IPS-11a (cell line): Measurements from ENCODE around the gene MAFG.
A peak's percentile ranks its signal among the peaks of the same experiment; 100 is the strongest.

Experiments used
- H3K4me3 ChIP-seq: one replicate; pipeline ENCODE4 v1.5.1; 2013; ENCODE audit warnings: low read depth, low read length, control low read depth

The MAFG gene

DNA sequence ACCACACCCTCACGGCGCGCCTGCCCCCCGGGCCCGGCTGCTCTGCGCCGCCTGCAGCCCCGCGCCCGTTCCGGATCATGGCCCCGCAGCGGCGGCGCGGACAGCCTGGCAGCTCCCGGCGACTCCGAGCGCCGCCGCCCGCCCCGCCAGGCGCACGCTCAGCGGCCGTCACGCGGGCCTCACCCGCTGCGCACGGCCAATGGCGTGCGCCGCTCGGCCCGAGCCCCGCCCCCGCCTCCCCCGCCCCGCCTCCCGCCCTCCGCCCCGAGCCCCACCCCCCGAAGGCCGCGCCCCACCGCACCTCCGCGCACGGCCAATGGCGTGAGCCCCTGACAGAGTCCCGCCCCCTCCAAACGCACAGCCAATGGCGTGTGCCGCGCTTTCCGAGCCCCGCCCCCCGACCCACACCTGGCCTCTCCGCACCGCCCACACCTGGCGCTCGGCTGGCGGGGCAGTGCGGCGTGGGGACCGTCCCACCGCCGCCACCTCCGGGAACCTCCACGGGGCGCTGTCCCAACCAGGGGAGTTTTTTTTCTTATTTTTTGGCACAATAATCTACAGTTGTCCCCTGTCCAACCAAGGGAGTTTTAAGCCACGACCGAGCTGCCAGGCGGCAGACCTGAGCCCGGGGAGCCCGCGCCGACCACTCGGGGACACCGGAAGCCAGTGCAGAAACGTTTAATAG is 16.1 kb downstream of the MAFG start, which contains the start of gene PCYT2:
Gene PCYT2 (minus strand): TSS at position 123 of the 685 bp plus-strand sequence. CDS start 44 bp downstream, at position 79.
- peak within 1 kb of the TSS; percentile 66 for H3K4me3 ChIP-seq

DNA sequence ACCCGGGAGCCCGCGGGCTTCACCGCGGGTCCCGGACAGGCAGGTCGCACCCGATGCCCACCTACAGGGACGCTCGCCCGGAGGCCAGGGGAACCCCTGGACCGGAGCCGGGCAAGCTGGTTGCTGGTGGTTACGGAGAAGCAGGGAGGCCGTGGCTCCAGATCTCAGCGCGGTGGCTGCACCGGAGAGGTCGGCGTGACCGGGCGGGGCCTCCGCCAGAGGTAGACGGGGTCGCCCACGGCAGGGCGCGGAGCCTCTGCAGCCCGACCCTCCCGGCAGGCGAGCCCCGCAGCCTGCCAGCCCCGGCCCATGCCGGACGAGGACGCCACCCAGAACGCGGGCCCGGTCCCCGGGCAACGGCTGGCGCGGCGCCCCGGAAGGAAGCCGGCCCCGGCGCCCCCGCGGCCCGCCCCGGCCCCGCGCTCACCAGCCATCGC is 16.7 kb downstream of the MAFG start:
- H3K4me3 ChIP-seq: peak overlapping the region; percentile 66

- H3K4me3 ChIP-seq: peak overlapping the region; percentile 66
These were observed 17.3 kb downstream of the MAFG start for GRCh38 chr17:81909966-81910839.

DNA sequence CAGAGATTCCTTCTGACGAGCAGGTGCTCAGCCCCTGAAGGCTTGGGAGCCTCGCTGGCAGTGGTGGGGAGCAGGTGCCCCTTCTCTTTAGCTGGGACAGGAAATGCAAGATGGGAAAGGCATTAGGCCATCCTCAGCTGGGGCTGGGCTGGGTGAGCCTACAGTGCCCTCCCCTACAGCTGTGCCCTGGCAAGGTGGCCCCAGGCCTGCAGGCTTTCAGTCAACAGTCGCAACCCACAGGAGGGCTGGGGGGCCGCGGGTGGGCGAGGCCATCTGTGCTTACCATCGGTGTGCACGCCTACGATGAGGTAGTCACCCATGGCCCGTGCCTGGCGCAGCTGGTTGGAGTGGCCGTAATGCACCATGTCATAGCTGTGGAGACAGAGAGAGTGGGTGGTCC is 18.3 kb downstream of the MAFG start:
- H3K4me3 ChIP-seq: no peak overlapping the region

- no peak overlapping the region for H3K4me3 ChIP-seq
These were observed 18.7 kb downstream of the MAFG start for GRCh38 chr17:81908793-81909192.

- H3K4me3 ChIP-seq: no peak overlapping the region
These were observed 20.1 kb downstream of the MAFG start for GRCh38 chr17:81907219-81908145.

DNA sequence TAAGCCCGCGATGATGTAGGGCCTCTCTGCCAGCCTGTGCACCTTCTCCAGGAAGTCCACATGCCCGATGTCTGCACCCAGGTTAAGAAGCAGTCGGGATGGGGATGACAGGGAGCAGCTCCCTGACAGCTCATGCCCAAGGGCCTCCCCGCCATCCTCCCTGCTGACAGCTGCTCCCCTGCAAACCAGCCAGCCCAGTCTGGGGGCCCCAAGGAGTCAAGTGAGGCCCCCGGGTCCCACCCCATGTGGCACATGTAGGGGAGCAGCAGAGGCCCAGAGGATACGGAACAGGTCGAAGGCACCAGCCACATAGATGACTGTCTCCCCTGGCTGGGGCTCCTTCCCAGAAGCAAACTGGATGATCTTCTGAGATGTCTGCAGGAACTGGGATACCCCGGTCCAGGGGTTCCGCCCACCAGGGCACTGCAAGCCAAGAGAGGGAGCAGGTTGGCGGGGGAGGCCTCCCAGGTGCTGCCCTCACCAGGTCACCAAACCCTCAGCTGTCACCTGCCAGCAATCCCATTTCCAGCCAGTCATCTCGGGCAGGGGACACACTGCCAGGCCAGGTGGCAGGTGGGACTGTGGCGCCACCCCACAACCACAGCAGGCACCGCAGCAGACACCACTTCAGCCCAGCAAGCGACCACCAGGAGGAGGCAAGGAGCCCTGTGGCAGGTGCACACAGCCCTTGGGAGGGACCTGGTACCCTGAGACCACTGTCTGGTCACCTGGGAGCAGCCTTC is 20.9 kb downstream of the MAFG start:
- H3K4me3 ChIP-seq: no peak overlapping the region

- H3K4me3 ChIP-seq: no peak overlapping the region
These were observed 21.5 kb downstream of the MAFG start for GRCh38 chr17:81905993-81906392.

DNA sequence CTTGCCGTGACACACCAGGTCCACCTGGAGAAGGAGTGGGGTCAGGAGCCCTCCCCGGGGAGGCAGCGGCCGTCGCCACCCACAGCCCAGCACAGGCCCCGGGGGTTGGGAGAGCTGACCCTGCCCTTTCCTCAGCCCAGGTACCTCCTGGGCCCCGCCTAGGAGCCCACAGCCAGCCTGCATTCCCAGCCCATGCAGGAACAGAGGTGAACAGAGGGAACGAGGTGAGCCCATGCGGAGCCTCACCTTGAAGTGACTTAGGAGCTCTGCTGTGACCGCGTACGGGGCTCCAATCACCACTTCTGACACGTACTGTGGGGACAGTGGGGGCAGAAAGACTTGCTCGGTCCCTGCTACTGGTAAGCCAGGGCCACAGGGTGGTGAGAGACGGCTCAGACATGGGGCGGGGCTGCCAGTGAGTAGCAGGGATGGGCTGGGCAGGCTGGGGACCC is 22.1 kb downstream of the MAFG start:
- no peak overlapping the region for H3K4me3 ChIP-seq

DNA sequence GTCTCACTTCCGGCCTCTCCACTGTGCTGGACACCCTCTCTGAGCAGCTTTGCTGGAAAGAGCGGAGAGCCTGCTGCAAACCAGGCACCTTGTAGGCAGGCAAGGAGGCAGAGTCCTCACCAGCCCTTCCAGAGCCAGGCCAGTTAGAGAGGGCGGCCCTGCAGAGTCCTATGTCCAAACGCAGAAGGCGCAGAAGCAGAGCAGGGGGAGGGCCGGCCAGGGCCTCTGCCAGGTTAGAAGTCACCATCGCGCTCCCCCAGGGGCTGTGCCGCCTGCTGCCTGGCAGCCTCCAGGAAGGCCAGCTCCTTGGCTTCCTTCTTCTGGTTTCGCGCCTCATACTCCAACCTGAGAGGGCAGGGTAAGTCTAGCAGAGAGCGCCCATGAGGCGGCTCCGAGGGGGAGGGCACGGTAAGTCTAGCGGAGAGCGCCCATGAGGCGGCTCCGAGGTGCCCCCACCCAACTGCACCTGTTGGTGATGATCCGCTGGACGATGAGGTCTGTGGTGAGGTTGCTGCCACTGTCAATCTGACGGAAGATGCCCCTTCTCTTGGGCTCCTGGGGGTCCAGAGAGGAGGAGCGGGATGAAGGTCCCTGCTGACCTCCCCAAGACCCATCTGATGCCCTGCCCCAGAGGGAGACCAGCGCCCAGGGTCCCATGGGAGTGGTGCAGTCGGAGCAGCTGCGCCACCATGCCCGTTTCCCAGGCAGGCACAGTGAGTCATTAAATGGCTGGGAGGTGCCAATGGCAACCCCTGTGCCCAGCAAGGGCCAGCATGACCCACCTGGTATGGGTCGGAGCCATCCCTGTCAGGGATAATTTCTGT is 22.7 kb downstream of the MAFG start:
- H3K4me3 ChIP-seq: no peak overlapping the region

DNA sequence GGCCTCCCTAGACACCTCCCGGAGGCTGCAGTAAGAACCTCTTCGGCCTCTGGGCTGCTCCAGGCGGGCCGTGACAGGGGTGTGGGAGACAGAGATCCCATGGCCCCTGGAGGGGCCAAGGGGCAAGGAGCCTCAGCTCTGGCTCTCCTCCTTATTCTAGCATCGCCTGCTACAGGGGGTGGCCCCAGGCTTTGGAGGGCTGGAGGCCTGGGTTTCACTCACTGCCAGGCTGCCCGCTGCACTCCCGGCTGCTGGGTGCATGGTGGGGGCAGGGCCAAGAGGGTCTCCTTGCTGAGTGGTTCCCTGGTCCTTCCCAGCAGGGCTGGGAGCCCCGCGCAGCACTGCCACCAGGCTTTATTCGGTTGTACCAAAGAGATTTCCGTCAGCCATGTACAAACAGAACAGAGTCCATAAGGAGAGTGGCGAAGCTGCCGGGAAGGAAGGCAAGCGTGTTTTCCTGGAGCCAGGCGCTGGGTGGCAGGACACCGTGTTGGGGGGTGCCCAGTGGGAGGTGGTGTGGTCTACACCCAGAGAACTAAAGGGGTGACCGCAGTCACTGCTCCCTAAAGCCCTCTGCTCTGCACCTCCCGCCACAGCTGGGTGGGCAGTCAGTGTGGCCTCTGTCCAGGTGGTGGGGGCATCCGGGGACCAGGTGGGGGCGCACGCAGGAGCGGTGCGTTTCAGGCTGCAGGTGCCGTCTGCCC is 23.5 kb downstream of the MAFG start:
- no peak overlapping the region for H3K4me3 ChIP-seq

DNA sequence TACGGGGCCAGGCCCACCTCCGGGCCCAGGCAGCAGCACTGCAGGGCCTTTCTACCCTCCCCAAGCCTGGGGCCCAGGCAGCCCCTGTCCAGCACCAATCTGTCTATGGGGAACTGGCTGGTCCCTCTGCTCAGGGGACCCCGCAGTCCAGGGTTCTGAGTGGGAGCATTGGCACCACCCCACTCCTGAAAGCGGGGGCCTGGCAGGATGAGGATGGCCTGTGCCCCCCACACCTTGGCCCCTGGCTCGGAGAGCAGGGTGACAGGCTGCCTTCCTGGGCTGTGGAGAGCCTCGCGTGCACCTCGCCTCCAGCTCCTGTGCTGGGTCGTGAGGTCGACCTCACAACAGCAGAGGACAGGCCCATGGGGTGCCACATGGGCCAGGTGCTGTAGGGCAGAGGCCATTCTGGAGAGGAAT is 24.1 kb downstream of the MAFG start:
- no peak overlapping the region for H3K4me3 ChIP-seq

- H3K4me3 ChIP-seq: peak overlapping the region; percentile 0
These were observed 24.7 kb downstream of the MAFG start for GRCh38 chr17:81902653-81903414.

DNA sequence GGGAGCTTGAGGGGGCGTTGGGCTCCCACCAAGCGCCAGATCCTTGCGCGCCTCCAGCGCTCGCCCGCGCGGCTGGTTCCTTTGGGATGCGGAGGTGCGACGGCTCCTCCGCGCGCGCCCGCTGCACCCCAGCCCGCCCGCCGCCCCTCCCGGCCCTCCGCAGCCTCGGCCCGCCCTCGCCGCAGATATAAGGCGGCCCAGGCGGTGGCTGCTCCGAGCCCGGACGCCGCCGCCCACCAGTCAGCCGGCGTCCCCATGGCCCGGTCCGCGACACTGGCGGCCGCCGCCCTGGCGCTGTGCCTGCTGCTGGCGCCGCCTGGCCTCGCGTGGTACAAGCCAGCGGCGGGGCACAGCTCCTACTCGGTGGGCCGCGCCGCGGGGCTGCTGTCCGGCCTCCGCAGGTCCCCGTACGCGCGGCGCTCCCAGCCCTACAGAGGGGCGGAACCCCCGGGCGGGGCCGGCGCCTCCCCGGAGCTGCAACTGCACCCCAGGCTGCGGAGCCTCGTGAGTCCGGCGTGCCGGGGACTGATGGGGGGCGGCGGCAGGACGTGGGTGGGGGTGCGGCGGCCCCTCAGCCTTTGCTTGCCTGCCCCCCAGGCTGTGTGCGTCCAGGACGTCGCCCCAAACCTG is 25.4 kb downstream of the MAFG start, which contains the start of gene NPB:
Gene NPB (plus strand): TSS at position 216 of the 630 bp plus-strand sequence. CDS start 40 bp downstream, at position 256.
- peak within 1 kb of the TSS; percentile 0 for H3K4me3 ChIP-seq

GRCh38 chr17:81901167-81902022 is 26.1 kb downstream of the MAFG start:
- no peak overlapping the region for H3K4me3 ChIP-seq

- H3K4me3 ChIP-seq: no peak overlapping the region
These were observed 27.2 kb downstream of the MAFG start for GRCh38 chr17:81900181-81900820.
